GM12878 (cell line): ENCODE data around the gene RLN2.

Experiments used
- HCFC1 ChIP-seq: fragments of 150-350 bp; IDR thresholded peaks from 2 replicates; pipeline ENCODE4 v1.6.1; 2014; ENCODE audit warnings: low read length
- JUND ChIP-seq: IDR thresholded peaks from 2 replicates; pipeline ENCODE4 v1.6.1; 2012; ENCODE audit warnings: low read depth, mild to moderate bottlenecking, low read length, improper control_type of control experiment, moderate library complexity
- MXI1 ChIP-seq: fragments of 150-350 bp; IDR thresholded peaks from 2 replicates; pipeline ENCODE4 v1.6.1; 2011; ENCODE audit warnings: low read depth, mild to moderate bottlenecking, inconsistent platforms, low read length, improper control_type of control experiment
- NFYA ChIP-seq: IDR thresholded peaks from 2 replicates; pipeline ENCODE4 v1.6.1; 2011; ENCODE audit warnings: low read depth, mild to moderate bottlenecking, low read length, improper control_type of control experiment, borderline replicate concordance
- RB1 ChIP-seq: fragments of 450-650 bp; formaldehyde crosslinking; IDR thresholded peaks from 2 replicates; pipeline ENCODE4 v1.6.1; 2017; ENCODE audit warnings: mild to moderate bottlenecking, borderline replicate concordance
- TBL1XR1 ChIP-seq: IDR thresholded peaks from 2 replicates; pipeline ENCODE4 v1.6.1; 2012; ENCODE audit warnings: low read depth, low read length, improper control_type of control experiment
- ZBTB4 ChIP-seq: fragments of 450-650 bp; formaldehyde crosslinking; IDR thresholded peaks from 2 replicates; pipeline ENCODE4 v1.4.0; 2022; ENCODE audit warnings: mild to moderate bottlenecking, moderate library complexity

- TF ChIP-seq RB1 (no peak), HCFC1 (no peak), TBL1XR1 (no peak), NFYA (no peak), MXI1 (no peak), JUND (no peak), ZBTB4 (CRISPR knock-in tag) (no peak)
Observed at GRCh38 chr9:5292141-5292540, 12.4 kb downstream of the RLN2 start.
